NB4 (cell line): ENCODE data around the gene PRRC2C.

ENCODE experiments used
- CTCF ChIP-seq: IDR thresholded peaks from one replicate; pipeline ENCODE4 v1.5.1; 2012; ENCODE audit warnings: low read depth, low read length
- MAX ChIP-seq: IDR thresholded peaks from 2 replicates; pipeline ENCODE4 v1.6.1; 2011; ENCODE audit warnings: low read depth, low read length
- MYC ChIP-seq: IDR thresholded peaks from 2 replicates; pipeline ENCODE4 v1.6.1; 2011; ENCODE audit warnings: low read depth, low read length
- POLR2A ChIP-seq: IDR thresholded peaks from 2 replicates; pipeline ENCODE4 v1.6.1; 2011; ENCODE audit warnings: mild to moderate bottlenecking; ENCODE audit not compliant: insufficient read length; ENCODE audit errors: extremely low read depth

- no peak for TF ChIP-seq CTCF
- no peak for TF ChIP-seq POLR2A
- TF ChIP-seq MYC: no peak
- TF ChIP-seq MAX: no peak
Observed at GRCh38 chr1:171622152-171622462, 136.8 kb downstream of the PRRC2C start, which contains the start of gene MYOCOS.
